ENCODE data around the gene HIGD1B.

DNA sequence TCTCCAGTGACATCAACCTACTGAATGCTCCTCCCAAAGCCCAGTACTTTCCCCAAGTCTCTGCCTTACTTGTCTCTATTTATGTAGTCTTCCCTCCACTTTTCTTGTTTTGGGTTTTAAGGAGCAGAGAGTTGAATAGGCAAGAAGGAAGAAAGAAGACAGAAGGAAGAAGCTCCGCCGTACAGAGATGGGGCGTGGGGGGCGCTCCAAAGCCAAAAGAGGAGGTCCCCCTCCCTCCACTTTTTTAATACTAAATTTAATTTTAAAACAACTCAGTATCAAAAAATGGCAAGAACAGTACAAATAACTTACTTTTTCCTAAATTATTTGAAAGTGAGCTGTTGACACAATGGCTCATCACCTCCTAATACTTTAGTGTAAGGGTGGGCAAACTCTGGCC, 47.0 kb downstream of the HIGD1B start:
- no peak for TF ChIP-seq POLR2A (IDR thresholded peaks at IDR 0.05)
- TF ChIP-seq, protein P1, sequence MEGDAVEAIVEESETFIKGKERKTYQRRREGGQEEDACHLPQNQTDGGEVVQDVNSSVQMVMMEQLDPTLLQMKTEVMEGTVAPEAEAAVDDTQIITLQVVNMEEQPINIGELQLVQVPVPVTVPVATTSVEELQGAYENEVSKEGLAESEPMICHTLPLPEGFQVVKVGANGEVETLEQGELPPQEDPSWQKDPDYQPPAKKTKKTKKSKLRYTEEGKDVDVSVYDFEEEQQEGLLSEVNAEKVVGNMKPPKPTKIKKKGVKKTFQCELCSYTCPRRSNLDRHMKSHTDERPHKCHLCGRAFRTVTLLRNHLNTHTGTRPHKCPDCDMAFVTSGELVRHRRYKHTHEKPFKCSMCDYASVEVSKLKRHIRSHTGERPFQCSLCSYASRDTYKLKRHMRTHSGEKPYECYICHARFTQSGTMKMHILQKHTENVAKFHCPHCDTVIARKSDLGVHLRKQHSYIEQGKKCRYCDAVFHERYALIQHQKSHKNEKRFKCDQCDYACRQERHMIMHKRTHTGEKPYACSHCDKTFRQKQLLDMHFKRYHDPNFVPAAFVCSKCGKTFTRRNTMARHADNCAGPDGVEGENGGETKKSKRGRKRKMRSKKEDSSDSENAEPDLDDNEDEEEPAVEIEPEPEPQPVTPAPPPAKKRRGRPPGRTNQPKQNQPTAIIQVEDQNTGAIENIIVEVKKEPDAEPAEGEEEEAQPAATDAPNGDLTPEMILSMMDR (IDR thresholded peaks at IDR 0.05), result no peak

Data from body of pancreas (tissue), 4 donors.